RWPE2 (cell line): ENCODE measurements around the gene TSKU.

ENCODE experiments used
- ATAC-seq: fragments of 200-7000 bp; cut with Tn5 transposase; 3 replicates; pipeline ENCODE4 v1.9.1; 2021; ENCODE audit warnings: low read depth
- DNase-seq: peaks from one replicate; pipeline ENCODE4 v3.0.0-alpha.2; 2020; ENCODE audit warnings: low spot score
- H3K27ac ChIP-seq: fragments of 450-650 bp; 2 replicates; pipeline ENCODE4 v1.5.1; 2017; ENCODE audit warnings: mild to moderate bottlenecking; ENCODE audit not compliant: poor library complexity, severe bottlenecking
- H3K27me3 ChIP-seq: fragments of 250-450 bp; sonication (Bioruptor Pico); 2 replicates; pipeline ENCODE4 v1.5.1; 2021; ENCODE audit warnings: mild to moderate bottlenecking, moderate library complexity; ENCODE audit not compliant: insufficient read depth, poor library complexity, severe bottlenecking
- H3K36me3 ChIP-seq: fragments of 250-450 bp; sonication (Bioruptor Pico); 2 replicates; pipeline ENCODE4 v1.5.1; 2020; ENCODE audit warnings: low read depth, mild to moderate bottlenecking, moderate library complexity
- H3K4me1 ChIP-seq: fragments of 250-450 bp; sonication (Bioruptor Pico); 2 replicates; pipeline ENCODE4 v1.5.1; 2021; ENCODE audit warnings: mild to moderate bottlenecking, moderate library complexity; ENCODE audit not compliant: insufficient read depth, poor library complexity, severe bottlenecking
- H3K4me3 ChIP-seq: fragments of 250-450 bp; sonication (Bioruptor Pico); 2 replicates; pipeline ENCODE4 v1.5.1; 2021; ENCODE audit warnings: mild to moderate bottlenecking, moderate library complexity; ENCODE audit not compliant: severe bottlenecking
- H3K9me3 ChIP-seq: fragments of 250-450 bp; sonication (Bioruptor Pico); 2 replicates; pipeline ENCODE4 v1.5.1; 2021; ENCODE audit warnings: mild to moderate bottlenecking, moderate library complexity; ENCODE audit not compliant: severe bottlenecking
- TF ChIP-seq, protein P1 (sequence below): fragments of 450-650 bp; IDR thresholded peaks from one replicate; pipeline ENCODE4 v1.5.1; 2017; ENCODE audit warnings: mild to moderate bottlenecking, moderate library complexity; ENCODE audit not compliant: poor library complexity, severe bottlenecking

The TSKU gene

DNA sequence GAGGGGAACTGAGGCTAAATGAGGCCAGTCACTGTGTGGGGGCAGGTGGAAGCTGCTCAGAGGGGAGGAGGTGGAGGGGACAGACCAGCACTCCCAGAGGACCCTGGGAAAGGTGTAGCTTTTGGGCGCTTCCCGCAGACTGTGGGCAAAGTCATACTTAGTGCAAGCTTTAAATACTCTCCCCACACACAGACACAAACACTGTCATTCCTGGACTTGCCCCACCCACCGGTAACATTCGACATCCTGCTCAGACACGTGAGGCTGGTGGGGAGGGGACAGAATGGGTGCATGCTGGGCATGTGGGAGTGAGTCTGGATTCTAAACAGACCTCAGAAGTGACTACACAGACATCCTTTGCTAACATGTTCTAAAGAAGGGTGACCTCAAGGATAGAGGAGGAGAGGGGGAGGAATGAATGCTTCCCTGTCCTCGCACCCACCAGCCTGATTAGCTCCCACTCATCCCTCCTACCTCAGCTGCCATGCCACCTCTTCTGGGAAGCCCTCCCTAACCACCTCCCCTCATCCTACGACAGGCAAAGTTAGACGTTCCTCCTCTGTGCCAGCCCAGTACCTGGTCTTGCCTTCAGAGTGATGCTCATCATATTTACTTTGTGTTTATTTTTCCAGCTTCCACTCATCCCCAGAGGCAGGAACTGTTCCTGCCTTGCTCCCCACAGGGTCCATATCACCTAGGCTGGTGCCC lies 22.2 kb downstream of the TSKU start:
- H3K27me3 ChIP-seq = no peaks in the 10 kb centered on the region
- no peaks in the 10 kb centered on the region for H3K4me1 ChIP-seq
- H3K27ac ChIP-seq = no peak overlapping the region
- H3K4me3 ChIP-seq = no peak overlapping the region
- H3K9me3 ChIP-seq = no peaks in the 10 kb centered on the region
- TF ChIP-seq, protein P1, sequence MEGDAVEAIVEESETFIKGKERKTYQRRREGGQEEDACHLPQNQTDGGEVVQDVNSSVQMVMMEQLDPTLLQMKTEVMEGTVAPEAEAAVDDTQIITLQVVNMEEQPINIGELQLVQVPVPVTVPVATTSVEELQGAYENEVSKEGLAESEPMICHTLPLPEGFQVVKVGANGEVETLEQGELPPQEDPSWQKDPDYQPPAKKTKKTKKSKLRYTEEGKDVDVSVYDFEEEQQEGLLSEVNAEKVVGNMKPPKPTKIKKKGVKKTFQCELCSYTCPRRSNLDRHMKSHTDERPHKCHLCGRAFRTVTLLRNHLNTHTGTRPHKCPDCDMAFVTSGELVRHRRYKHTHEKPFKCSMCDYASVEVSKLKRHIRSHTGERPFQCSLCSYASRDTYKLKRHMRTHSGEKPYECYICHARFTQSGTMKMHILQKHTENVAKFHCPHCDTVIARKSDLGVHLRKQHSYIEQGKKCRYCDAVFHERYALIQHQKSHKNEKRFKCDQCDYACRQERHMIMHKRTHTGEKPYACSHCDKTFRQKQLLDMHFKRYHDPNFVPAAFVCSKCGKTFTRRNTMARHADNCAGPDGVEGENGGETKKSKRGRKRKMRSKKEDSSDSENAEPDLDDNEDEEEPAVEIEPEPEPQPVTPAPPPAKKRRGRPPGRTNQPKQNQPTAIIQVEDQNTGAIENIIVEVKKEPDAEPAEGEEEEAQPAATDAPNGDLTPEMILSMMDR = no peak
- no peaks in the 10 kb centered on the region for H3K36me3 ChIP-seq
- DNase-seq = no peak
- ATAC-seq = peak; percentile 18; the same call in 1 of the 3 replicates

DNA sequence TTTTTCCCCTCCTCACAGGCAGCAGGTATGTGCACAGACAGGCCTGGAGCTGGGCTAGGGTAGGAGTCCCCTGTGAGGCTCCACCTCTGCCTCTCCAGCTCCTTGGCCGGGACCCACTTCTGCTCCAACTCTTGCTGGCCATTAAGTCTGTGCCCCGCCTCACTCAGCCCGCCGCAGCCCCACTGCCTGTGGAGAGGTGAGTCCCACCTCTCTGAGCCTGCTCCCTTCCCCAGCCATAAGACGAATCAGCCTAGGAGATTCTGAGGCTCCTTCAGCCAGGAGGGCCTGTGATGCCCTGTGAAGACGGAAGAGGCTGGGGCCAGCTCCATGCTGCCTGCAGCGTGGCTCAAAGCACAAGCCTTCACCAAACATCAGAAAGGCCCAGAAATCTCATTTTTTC lies 23.0 kb downstream of the TSKU start:
- TF ChIP-seq, protein P1 = no peak
- no peak overlapping the region for H3K4me3 ChIP-seq
- no peak overlapping the region for H3K27ac ChIP-seq
- H3K36me3 ChIP-seq = no peaks in the 10 kb centered on the region
- no peaks in the 10 kb centered on the region for H3K27me3 ChIP-seq
- no peak for DNase-seq
- H3K9me3 ChIP-seq = no peaks in the 10 kb centered on the region
- no peaks in the 10 kb centered on the region for H3K4me1 ChIP-seq
- no peak for ATAC-seq

DNA sequence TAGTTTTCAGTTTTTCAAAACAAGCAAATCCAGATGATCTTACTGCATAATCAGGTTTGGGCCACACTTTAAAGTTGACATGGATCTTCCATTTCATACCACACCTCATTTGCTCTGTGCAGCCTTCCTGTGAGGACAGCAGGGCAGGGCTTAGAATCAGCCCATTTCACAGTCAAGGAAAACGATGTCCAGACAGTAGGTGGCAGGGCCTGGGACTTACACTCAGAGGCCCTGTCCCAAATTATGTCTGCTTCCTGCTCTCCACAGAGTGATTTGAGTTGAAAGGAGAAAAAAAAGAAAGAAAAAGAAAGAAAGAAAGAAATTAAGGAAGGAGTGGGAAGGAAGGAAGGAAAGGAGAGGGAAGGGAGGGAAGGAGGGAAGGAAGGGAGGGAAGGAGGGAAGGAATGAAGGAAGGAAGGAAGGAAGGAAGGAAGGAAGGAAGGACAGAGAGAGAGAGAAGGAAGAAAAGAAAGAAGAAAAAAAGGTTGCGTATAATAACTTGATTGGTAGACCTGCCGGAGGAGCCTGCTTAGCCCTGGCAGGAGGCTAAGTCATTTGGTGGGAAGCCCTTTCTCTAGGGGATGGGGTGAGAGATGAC lies 23.6 kb downstream of the TSKU start:
- DNase-seq (no peak), ATAC-seq (no peak)
- no peaks in the 10 kb centered on the region for H3K4me1 ChIP-seq
- H3K27ac ChIP-seq = no peak overlapping the region
- TF ChIP-seq, protein P1 = no peak
- no peak overlapping the region for H3K4me3 ChIP-seq
- H3K36me3 ChIP-seq = no peaks in the 10 kb centered on the region
- no peaks in the 10 kb centered on the region for H3K9me3 ChIP-seq
- H3K27me3 ChIP-seq = no peaks in the 10 kb centered on the region

DNA sequence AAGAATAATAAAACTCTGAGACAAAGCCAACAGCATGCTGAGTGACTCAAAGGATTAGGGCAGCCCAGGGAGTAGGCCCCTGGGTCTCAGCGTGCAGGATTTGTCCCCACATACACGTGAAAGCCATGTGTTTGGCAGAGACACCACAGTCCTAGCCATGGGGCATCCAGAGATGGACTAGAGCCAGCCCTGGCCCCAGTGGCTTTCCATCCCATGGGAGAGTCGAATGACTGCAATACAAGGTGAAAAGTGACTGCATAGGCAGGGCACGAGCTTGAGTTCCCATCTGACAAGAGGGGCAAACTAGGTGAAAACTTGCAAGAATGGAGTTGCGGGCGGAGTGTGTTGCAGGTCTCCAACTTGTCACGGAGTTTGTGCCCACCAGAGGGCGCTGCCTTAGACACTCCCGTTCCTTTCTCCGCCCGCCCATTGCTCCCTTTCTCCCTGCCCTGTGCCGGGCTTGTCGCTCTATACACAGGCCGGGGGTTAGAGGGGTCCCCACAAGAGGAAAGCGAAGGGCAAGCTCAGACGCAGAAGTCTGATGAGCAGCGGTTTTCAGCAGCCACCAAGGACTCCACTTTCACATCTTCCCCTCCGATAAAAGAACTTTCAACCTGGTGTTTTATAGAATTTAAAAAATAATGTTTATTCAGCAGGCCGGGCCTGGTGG lies 24.2 kb downstream of the TSKU start:
- TF ChIP-seq, protein P1 = peak; percentile 81
- Histone ChIP-seq H3K4me3 (no peak overlapping the region), H3K4me1 (no peaks in the 10 kb centered on the region), H3K9me3 (no peaks in the 10 kb centered on the region), H3K27me3 (no peaks in the 10 kb centered on the region), H3K27ac (no peak overlapping the region), H3K36me3 (no peaks in the 10 kb centered on the region)
- ATAC-seq = peak; percentile 77
- DNase-seq = no peak

DNA sequence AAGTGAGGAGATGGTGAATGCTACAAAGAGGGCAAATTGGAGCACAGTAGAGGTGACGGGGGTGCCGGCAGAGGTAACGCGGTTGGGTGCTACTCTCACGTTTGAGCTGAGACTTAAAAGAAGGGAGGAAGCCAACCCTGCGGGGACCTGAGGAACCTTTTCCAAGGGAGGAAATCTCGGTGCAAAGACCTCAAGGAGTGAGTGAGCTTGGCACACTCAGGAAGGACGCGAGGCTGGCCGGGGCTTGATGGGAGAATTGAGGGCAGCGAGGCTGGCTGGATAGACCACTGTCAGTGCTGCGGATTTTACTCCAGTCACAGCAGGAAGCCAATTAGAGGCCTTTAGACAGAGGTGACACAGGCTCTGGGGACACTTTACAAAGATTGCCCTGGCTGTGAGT lies 25.0 kb downstream of the TSKU start:
- DNase-seq = no peak
- no peaks in the 10 kb centered on the region for H3K4me1 ChIP-seq

More for the DNA sequence above, 25.0 kb downstream of the TSKU start:
- ATAC-seq = no peak
- Histone ChIP-seq H3K36me3 (no peaks in the 10 kb centered on the region), H3K27me3 (no peaks in the 10 kb centered on the region), H3K9me3 (no peaks in the 10 kb centered on the region), H3K27ac (no peak overlapping the region), H3K4me3 (no peak overlapping the region)
- TF ChIP-seq, protein P1 = no peak
